A549 (cell line): ENCODE measurements around the gene FBXO31. TPM values are rescaled to one million over a fixed set of nuclear protein-coding genes. Genes with fewer than 3 reads are reported as not detected.

Experiments
- ATAC-seq, 2 experiments: fragments of 200-7000 bp in 1 of 2; fragments of >200 bp in 1 of 2; cut with Nextera tagmentation in 1 of 2; cut with Tn5 transposase in 1 of 2; 3 replicates each; pipeline versions ENCODE4 v1.8.0 to v1.9.1; 2018 to 2020; ENCODE audit warnings: mild to moderate bottlenecking in 1 of 2, moderate library complexity in 1 of 2
- CTCF ChIA-PET: fragments of 300-600 bp; sonication (Branson Sonifier 250); formaldehyde crosslinking; extraction: SDS; loops from one replicate; lab custom pipeline; 2021; ENCODE audit warnings: antibody characterized with exemption, inconsistent platforms; lab: Yijun Ruan, JAX
- POLR2A ChIA-PET: fragments of 350-600 bp; formaldehyde crosslinking; extraction: SDS; loops from one replicate; lab custom pipeline; 2021; ENCODE audit warnings: antibody characterized with exemption, inconsistent platforms; lab: Yijun Ruan, JAX
- DNase-seq, 2 experiments: peaks; one replicate each; pipeline versions ENCODE4 v3.0.0 to v3.0.0-alpha.2; 2011 to 2016; ENCODE audit warnings: low read depth in 1 of 2, low spot score in 1 of 2
- FAIRE-seq: peaks from 2 replicates; lab custom pipeline; 2011; peaks lifted over from hg19 to GRCh38; lab: Jason Lieb, UNC
- H3K27ac ChIP-seq, 2 experiments: fragments of >200 bp; sonication (Bioruptor Twin); formaldehyde crosslinking; 3 replicates each; pipeline ENCODE4 v1.5.1; 2016 to 2017
- H3K4me1 ChIP-seq: fragments of >200 bp; sonication (Bioruptor Twin); formaldehyde crosslinking; 3 replicates; pipeline ENCODE4 v1.6.1; 2016
- H3K4me2 ChIP-seq: fragments of >200 bp; sonication (Bioruptor Twin); formaldehyde crosslinking; 3 replicates; pipeline ENCODE4 v1.6.1; 2016
- H3K4me3 ChIP-seq: fragments of >200 bp; sonication (Bioruptor Twin); formaldehyde crosslinking; 3 replicates; pipeline ENCODE4 v1.5.1; 2016
- H3K9me3 ChIP-seq: fragments of >200 bp; sonication (Bioruptor Twin); formaldehyde crosslinking; 3 replicates; pipeline ENCODE4 v1.6.1; 2016
- BHLHE40 ChIP-seq: IDR thresholded peaks from 2 replicates; pipeline ENCODE4 v1.6.1; 2012; ENCODE audit warnings: low read depth, low read length, inconsistent platforms
- CBX2 ChIP-seq: fragments of 200-600 bp; sonication (generic); IDR thresholded peaks from 2 replicates; pipeline ENCODE4 v1.6.1; 2016; ENCODE audit warnings: low read depth, mild to moderate bottlenecking, borderline replicate concordance
- CHD4 ChIP-seq: fragments of 200-600 bp; sonication (generic); IDR thresholded peaks from 2 replicates; pipeline ENCODE4 v1.6.1; 2016; ENCODE audit warnings: antibody characterized with exemption, mild to moderate bottlenecking, borderline replicate concordance
- HEYL ChIP-seq: fragments of 250-450 bp; sonication (Bioruptor Pico); IDR thresholded peaks from 2 replicates; pipeline ENCODE4 v1.8.0; 2021; ENCODE audit warnings: mild to moderate bottlenecking, moderate library complexity
- HOXB13 ChIP-seq: fragments of 250-450 bp; sonication (Bioruptor Pico); IDR thresholded peaks from 2 replicates; pipeline ENCODE4 v1.5.0; 2020; ENCODE audit warnings: low read depth, mild to moderate bottlenecking, moderate library complexity
- HOXB5 ChIP-seq: fragments of 250-450 bp; sonication (Bioruptor Pico); IDR thresholded peaks from 2 replicates; pipeline ENCODE4 v1.5.0; 2020; ENCODE audit warnings: mild to moderate bottlenecking, moderate library complexity
- KDM5A ChIP-seq: fragments of 200-600 bp; sonication (generic); IDR thresholded peaks from 2 replicates; pipeline ENCODE4 v1.6.1; 2016; ENCODE audit warnings: antibody characterized with exemption, mild to moderate bottlenecking
- MAZ ChIP-seq: fragments of 150-350 bp; IDR thresholded peaks from 2 replicates; pipeline ENCODE4 v1.6.1; 2014; ENCODE audit warnings: antibody characterized with exemption, low read depth, low read length, borderline replicate concordance
- MYC ChIP-seq: IDR thresholded peaks from 2 replicates; pipeline ENCODE4 v1.6.1; 2012; ENCODE audit warnings: mild to moderate bottlenecking, inconsistent platforms, low read length, improper control_type of control experiment, borderline replicate concordance
- NR3C1 ChIP-seq: fragments of >200 bp; sonication (Bioruptor Twin); formaldehyde crosslinking; IDR thresholded peaks from 3 replicates; pipeline ENCODE4 v1.6.1; 2017
- POLR2AphosphoS2 ChIP-seq: conservative IDR thresholded peaks from 2 replicates; pipeline ENCODE4 v1.6.1; 2012; ENCODE audit warnings: low read length, improper control_type of control experiment, inconsistent platforms
- RAD21 ChIP-seq, 2 experiments: fragments of >200 bp in 1 of 2; sonication (Bioruptor Twin) in 1 of 2; formaldehyde crosslinking in 1 of 2; IDR thresholded peaks in 1 of 2; conservative IDR thresholded peaks in 1 of 2; 2 replicates in 1 of 2; 3 replicates in 1 of 2; pipeline ENCODE4 v1.6.1; 2012 to 2018; ENCODE audit warnings: inconsistent platforms in 1 of 2
- SMC3 ChIP-seq: fragments of >200 bp; sonication (Bioruptor Twin); formaldehyde crosslinking; IDR thresholded peaks from 3 replicates; pipeline ENCODE4 v1.6.1; 2018; ENCODE audit warnings: inconsistent platforms
- TFCP2L1 ChIP-seq: fragments of 250-450 bp; sonication (Bioruptor Pico); IDR thresholded peaks from 2 replicates; pipeline ENCODE4 v1.5.0; 2021; ENCODE audit warnings: mild to moderate bottlenecking
- TP53 ChIP-seq: fragments of 250-450 bp; sonication (Bioruptor Pico); IDR thresholded peaks from 2 replicates; pipeline ENCODE4 v1.5.0; 2021; ENCODE audit warnings: mild to moderate bottlenecking, moderate library complexity
- ZC3H11A ChIP-seq: fragments of 450-650 bp; IDR thresholded peaks from 2 replicates; pipeline ENCODE4 v1.6.1; 2014; ENCODE audit warnings: antibody characterized with exemption, mild to moderate bottlenecking
- ZFP36 ChIP-seq: fragments of 450-650 bp; IDR thresholded peaks from 2 replicates; pipeline ENCODE4 v1.6.1; 2014; ENCODE audit warnings: borderline replicate concordance; ENCODE audit not compliant: partially characterized antibody
- ZSCAN20 ChIP-seq: fragments of 250-450 bp; sonication (Bioruptor Pico); IDR thresholded peaks from 2 replicates; pipeline ENCODE4 v1.8.0; 2022; ENCODE audit warnings: mild to moderate bottlenecking, moderate library complexity
- WGBS: methylation state at CpG from one replicate; pipeline ENCODE4 v1.1.6; 2017; ENCODE audit errors: missing lambda C conversion rate; 5-methylcytosine and 5-hydroxymethylcytosine counted together
- polyA plus RNA-seq, 4 experiments: library from polyadenylated mRNA; depleted of rRNA in 3 of 4; stranded (reverse); fragments of >200 nt; fragmentation: RNase III in 1 of 4; extraction: RNeasy Plus Mini Kit Qiagen cat#74134 plus additional on column Dnase treatment in 1 of 4; gene quantifications; 2 replicates in 3 of 4; 3 replicates in 1 of 4; pipeline ENCODE4 v1.2.3, GENCODE V29; 2011 to 2017
- TF ChIP-seq, protein P1 (sequence below): fragments of >200 bp; sonication (Bioruptor Twin); formaldehyde crosslinking; IDR thresholded peaks from 2 replicates; pipeline ENCODE4 v1.6.1; 2016
- TF ChIP-seq, protein P2 (sequence below): fragments of >200 bp; sonication (Bioruptor Twin); formaldehyde crosslinking; IDR thresholded peaks from 3 replicates; pipeline ENCODE4 v1.5.1; 2016
- TF ChIP-seq, protein P3 (sequence below): fragments of 200-600 bp; sonication (generic); IDR thresholded peaks from 2 replicates; pipeline ENCODE4 v1.6.1; 2016; ENCODE audit warnings: antibody characterized with exemption, mild to moderate bottlenecking, moderate library complexity

The FBXO31 gene
- polyA plus RNA-seq, 2 of the 4 experiments (the other 2 are of a cell fraction), result 10.5 to 11.1 TPM

DNA sequence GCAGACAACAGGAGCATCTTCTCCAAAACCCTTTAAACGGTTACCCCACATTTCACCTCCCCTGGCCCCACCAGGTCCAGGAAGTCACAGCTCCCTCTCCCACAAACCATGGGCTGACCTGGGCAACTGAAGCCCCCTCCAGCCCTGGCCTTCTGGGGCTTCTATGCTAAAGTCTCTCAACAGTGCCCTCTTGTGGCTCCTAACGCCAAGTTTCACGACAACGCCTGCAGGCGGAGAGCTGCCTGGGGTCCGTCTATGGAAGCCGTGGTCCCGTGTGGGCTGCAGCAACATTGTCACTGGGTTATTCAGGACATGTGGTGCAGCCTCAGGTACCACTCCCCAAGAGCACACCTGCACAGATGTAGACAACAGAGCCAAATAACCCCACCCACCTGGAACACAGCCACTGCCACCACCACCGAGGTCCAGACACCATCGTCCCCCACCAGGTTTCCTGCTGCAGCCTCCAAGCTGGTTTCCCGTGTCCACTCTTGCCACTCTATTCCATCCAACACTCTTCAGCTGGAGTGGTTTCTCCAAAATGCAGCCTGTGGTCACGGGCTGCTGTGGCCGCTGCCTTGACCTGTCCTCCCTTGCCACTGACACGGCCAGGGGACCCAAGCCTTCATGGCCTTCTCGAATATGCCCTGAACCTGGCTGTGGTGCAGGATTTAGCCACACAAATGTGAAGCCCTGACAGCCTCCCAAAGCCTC is 85.5 kb downstream of the FBXO31 start:
- no peak for FAIRE-seq
- H3K27ac ChIP-seq, result no peak overlapping the region
- no peak for TF ChIP-seq TP53 (CRISPR knock-in tag)
- TF ChIP-seq RAD21 (conservative IDR thresholded peaks at IDR 0.05 in 1 of 2, IDR thresholded peaks at IDR 0.05 in 1 of 2), result peak; percentile 36 to 50
- TF ChIP-seq CHD4, result no peak
- TF ChIP-seq SMC3, result peak; percentile 41; the same call in 1 of the 3 replicates
- no peak for TF ChIP-seq HOXB13 (CRISPR knock-in tag)
- TF ChIP-seq, protein P1, sequence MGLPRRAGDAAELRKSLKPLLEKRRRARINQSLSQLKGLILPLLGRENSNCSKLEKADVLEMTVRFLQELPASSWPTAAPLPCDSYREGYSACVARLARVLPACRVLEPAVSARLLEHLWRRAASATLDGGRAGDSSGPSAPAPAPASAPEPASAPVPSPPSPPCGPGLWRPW, result no peak
- TF ChIP-seq, protein P2, sequence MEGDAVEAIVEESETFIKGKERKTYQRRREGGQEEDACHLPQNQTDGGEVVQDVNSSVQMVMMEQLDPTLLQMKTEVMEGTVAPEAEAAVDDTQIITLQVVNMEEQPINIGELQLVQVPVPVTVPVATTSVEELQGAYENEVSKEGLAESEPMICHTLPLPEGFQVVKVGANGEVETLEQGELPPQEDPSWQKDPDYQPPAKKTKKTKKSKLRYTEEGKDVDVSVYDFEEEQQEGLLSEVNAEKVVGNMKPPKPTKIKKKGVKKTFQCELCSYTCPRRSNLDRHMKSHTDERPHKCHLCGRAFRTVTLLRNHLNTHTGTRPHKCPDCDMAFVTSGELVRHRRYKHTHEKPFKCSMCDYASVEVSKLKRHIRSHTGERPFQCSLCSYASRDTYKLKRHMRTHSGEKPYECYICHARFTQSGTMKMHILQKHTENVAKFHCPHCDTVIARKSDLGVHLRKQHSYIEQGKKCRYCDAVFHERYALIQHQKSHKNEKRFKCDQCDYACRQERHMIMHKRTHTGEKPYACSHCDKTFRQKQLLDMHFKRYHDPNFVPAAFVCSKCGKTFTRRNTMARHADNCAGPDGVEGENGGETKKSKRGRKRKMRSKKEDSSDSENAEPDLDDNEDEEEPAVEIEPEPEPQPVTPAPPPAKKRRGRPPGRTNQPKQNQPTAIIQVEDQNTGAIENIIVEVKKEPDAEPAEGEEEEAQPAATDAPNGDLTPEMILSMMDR, result peak; percentile 60
- no peak for TF ChIP-seq POLR2AphosphoS2
- no peak for TF ChIP-seq CBX2
- TF ChIP-seq, protein P3, sequence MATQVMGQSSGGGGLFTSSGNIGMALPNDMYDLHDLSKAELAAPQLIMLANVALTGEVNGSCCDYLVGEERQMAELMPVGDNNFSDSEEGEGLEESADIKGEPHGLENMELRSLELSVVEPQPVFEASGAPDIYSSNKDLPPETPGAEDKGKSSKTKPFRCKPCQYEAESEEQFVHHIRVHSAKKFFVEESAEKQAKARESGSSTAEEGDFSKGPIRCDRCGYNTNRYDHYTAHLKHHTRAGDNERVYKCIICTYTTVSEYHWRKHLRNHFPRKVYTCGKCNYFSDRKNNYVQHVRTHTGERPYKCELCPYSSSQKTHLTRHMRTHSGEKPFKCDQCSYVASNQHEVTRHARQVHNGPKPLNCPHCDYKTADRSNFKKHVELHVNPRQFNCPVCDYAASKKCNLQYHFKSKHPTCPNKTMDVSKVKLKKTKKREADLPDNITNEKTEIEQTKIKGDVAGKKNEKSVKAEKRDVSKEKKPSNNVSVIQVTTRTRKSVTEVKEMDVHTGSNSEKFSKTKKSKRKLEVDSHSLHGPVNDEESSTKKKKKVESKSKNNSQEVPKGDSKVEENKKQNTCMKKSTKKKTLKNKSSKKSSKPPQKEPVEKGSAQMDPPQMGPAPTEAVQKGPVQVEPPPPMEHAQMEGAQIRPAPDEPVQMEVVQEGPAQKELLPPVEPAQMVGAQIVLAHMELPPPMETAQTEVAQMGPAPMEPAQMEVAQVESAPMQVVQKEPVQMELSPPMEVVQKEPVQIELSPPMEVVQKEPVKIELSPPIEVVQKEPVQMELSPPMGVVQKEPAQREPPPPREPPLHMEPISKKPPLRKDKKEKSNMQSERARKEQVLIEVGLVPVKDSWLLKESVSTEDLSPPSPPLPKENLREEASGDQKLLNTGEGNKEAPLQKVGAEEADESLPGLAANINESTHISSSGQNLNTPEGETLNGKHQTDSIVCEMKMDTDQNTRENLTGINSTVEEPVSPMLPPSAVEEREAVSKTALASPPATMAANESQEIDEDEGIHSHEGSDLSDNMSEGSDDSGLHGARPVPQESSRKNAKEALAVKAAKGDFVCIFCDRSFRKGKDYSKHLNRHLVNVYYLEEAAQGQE, result no peak
- H3K4me2 ChIP-seq, result no peak overlapping the region
- POLR2A ChIA-PET, result no interaction called here
- CTCF ChIA-PET, result interaction anchor here (0.9 to 2.3 kb wide), 16 partner anchors 8 to 734 kb away, joined by 3 to 12 read pairs (median 4); no protein-coding TSS in a partner anchor
- WGBS, result 51% methylated on average over 13 of the region's 15 CpGs
- no peak overlapping the region for H3K4me3 ChIP-seq
- no peaks in the 10 kb centered on the region for H3K4me1 ChIP-seq
- DNase-seq, result peak in 1 of 2 experiments; percentile 68
- no peaks in the 10 kb centered on the region for H3K9me3 ChIP-seq
- ATAC-seq, result peak; percentile 46 to 86; a peak in 4 of 6 replicates

DNA sequence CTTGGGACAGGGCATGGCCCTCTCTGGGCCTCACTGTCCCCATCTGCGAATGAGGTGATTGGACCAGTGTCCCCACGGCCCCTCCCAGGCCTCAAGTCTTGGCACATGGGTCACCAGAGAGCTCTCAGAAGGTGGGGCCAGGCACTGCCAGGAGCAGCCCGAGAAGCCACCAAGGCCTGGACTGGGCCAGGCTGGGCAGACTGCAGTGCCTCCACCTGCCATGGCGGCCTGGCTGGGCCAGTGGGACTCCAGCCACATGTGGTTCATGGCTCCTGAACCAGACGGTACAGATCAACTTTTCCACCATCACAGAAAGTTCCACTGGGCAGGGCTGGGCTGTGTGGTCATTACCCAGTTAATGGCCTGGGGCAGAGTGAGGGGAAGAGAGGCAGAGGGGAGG is 86.2 kb downstream of the FBXO31 start:
- DNase-seq (no peak), FAIRE-seq (no peak), ATAC-seq (peak; percentile 12 to 18; a peak in 2 of 6 replicates)
- Histone ChIP-seq H3K9me3 (no peaks in the 10 kb centered on the region), H3K4me3 (no peak overlapping the region), H3K4me2 (no peak overlapping the region), H3K27ac (no peak overlapping the region), H3K4me1 (no peaks in the 10 kb centered on the region)
- TF ChIP-seq NR3C1, result no peak
- no peak for TF ChIP-seq HOXB5
- TF ChIP-seq MYC, result no peak
- no peak for TF ChIP-seq HEYL (CRISPR knock-in tag)
- no peak for TF ChIP-seq KDM5A
- TF ChIP-seq CBX2, result no peak
- no peak for TF ChIP-seq ZSCAN20 (CRISPR knock-in tag)
- TF ChIP-seq BHLHE40, result no peak
- TF ChIP-seq ZC3H11A, result no peak
- no peak for TF ChIP-seq TFCP2L1 (CRISPR knock-in tag)
- TF ChIP-seq ZFP36, result no peak
- TF ChIP-seq MAZ, result no peak
- TF ChIP-seq HOXB13 (CRISPR knock-in tag), result no peak
- CTCF ChIA-PET, result interaction anchor here (0.9 to 2.3 kb wide), 18 partner anchors 8 to 733 kb away, joined by 3 to 12 read pairs (median 4); no protein-coding TSS in a partner anchor
- POLR2A ChIA-PET, result no interaction called here
- WGBS, result 100% methylated on average over 1 of the region's 5 CpGs
